ENCODE measurements around the gene KHDRBS2.

KHDRBS2 gene

DNA sequence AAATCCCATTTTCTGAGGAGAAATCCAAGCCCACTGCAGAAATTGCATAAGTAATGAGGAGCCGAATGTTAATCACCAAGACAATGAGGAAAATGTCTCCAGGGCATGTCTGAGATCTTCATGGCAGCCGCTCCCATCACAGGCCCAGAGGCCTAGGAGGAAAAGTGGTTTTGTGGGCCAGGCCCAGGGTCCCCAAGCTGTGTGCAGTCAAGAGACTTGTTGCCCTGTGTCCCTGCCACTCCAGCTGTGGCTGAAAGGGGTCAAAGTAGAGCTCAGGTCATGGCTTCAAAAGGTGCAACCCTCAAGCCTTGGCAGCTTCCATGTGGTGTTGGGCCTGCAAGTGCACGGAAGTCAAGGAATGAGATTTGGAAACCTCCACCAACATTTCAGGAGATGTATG lies 276.6 kb downstream of the KHDRBS2 start:
- DNase-seq: no peak

DNA sequence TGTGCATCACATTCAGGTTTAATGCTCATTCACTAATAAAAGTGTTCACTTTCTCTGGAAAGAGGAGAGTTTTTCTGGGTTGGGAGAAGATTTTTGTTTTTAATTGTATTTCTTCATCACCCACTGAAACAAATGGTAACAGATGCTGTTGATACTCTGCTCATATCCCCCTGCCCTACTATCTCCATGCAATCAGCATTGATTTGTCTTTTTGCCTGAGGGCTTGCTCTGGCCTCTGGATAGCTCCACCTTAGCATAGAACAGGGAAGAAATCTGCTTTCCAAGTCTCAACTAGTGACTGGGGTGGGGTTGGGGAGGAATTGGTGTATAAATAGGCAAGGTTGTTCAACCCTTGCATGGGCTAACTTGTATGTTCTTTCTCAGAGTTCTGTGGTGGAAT lies 296.4 kb downstream of the KHDRBS2 start:
- DNase-seq: no peak

DNA sequence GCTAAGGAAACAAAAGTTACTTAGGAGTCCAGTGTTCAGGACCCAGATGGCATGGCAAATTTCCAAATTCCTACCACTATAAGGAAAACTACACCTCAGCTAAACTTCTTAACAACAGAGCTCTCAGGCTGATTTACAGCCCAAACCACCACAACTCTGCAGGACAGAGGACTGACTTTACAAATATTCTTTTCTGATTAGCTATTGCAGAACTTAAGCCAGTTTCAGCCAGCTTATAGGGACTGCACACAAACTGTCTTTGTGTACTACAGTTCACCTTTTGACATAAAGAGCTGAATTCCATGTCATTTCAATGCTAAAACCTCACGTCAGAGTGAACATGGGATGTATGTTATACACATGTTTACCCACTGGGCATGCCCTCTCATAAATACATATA lies 305.4 kb downstream of the KHDRBS2 start:
- DNase-seq: no peak

DNA sequence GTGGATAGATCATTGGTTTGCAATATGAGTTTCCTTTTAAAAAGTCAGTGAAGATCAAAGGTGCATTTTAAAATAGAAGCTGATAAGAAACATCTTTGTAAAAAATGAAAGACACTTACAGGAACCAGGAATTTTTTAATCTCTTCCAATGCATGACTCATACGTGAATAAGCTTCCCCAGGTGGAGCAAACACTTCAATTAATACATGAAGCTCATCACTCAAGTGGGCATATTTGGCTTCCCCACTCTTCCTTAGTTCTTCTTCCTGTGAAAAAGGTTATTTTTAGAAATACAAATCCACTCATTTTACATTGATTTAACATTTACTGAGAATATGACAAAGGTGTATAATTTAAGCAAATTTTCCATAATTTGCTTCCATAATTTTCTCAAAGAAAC lies 308.1 kb downstream of the KHDRBS2 start:
- no peak for DNase-seq

DNA sequence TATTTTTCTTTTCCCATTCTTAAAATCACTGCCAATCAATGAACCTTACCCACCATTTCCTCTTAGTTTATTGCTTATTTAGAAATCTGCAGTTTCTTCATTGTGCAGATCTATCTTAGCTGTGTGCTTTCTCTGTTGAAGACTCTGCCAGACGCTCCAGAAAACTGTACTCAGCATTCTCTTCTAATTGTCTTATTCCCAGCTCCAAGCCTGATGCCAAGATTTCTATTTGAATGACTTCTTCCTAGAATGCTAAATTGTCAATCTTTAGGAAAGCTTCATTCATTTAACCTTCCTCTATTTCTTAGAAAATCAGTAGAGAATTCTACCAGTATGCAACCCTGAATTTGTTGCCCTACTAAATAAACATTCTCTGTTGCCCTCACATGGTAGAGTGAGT lies 308.9 kb downstream of the KHDRBS2 start:
- DNase-seq: no peak

DNA sequence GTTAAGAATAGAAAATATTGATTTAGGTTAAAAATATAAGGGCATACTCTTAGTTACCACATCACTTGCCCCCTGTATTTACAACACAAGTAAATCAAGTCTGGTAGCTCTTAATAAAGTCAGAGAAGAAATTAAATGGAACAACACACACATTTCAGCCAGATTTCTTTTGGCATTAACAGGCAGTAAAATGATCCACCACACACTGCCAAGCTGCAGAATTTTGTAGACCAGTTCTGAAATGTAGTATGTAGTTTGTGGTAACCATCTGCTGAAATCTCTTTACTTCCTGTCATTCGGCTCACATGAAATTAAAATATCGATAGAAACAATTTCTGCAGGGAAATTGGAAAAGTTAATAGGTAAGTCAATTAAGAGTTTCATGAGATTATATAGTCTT lies 326.8 kb downstream of the KHDRBS2 start:
- DNase-seq: no peak

DNA sequence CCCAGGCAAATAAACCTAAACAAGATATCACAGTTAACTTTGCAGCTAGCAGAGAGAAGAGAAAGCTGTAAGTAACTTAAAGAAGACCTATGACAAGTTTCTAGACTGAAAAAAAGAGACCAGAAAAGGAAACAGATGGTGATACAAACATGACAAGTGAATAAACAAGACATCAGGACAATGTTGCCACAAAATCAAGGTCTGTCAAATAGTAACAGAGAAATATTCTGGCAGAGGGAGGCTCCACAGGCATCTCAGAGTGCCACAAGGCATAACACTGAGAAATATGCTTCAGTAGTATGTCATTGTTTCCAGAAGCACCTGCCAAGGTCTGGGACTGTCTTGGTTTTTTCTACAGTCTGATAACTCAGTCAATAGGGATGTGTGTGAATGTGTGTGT lies 332.2 kb downstream of the KHDRBS2 start:
- DNase-seq: no peak

DNA sequence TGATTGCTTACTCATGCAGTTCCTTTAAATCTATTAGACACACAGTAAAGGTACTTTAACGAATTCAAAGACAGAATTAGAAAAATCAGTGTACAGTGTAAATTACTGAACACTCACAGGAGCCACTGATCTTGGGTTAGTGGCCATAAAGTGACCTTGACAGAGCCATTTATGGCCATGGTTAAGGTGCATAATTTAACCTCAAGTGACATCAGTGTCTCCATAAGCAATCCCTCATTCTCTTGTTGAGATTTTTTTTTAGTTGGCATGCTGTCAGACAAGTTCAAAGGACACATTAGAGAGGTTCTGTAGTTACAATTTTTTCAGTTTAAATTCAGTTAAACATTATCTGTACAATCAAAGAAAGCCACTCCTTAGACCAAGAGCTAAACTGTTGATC lies 334.4 kb downstream of the KHDRBS2 start:
- DNase-seq: no peak

DNA sequence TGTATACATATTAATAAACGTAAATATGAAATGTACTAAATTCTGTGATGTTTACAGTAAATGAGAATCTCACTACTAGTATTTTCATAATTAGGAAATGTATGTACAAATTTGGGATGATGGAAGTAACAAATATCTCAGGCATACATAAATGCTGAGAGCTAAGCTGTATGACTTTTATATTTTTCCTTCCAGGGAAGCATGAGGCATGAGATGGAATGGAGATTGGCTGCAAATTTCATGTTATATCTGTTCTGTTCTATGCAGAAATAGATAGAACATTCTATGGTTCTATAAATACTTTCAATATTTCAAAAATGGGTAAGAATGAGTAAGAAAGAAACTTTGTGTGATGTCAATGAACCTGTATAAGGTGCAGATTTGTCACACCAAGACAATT lies 335.2 kb downstream of the KHDRBS2 start:
- no peak for DNase-seq

DNA sequence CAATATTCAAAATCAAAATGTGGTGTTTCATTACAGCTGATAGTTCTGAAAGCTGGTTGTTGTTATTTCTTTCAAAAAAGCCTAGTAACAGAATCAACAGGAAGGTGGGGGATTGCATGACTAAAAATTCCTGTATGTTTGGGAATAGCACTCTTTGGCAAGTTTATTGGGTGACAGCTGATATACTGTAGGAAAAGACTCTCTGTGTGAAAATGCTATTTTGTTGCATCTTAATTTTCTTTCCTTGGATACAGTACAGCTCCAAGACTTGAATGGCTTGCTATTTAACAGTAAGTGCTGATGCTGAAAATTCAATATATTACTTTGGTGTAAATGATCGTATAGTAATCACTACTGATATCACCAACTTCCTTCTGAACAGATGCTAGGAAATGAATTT lies 336.1 kb downstream of the KHDRBS2 start:
- no peak for DNase-seq

DNA sequence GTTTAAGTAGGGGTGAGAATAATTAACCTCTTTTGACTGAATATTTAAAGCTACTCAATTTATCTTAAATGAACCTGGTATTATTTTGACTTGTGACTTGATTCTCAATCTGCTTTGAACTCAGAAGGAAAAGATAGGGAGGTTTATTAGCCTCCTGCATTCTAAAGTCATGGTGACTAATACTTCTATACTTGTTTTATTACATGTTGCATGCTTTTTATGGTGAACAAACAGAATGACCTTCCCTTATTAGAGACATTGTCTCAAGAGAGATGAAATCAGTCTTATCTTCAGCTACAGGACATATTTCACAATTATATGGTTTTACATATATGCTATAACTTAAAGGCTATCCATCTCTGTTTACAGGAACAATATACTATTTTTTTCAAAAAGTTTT lies 336.9 kb downstream of the KHDRBS2 start:
- no peak for DNase-seq

DNA sequence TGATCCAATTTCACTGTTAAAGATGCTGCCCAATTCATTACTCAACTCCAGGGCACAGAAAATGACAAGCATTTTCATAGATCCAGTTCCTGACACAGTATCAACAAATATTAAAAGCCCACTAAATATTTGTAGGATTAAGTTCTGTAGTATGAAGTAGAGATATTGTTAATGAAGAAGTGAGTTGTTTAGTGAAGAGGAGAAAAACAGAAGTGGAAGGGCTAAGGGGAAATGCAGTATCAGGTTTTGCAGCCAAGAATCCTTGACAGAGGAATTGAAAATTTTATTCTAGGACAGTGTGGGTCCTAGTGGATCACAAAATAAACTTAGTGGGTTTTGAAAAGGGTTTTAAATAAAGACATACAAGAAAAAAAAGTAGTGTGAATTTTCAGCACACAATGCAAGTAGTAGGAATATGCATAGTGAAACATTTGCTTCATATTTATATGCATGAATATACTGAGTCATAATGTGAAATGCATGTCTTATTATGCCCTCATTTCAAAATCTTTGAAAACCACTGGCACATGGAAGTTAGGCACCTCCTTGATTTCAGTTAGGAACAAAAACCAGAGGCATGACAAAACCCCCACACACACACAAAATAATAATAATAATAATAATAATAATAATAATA lies 338.6 kb downstream of the KHDRBS2 start:
- no peak for DNase-seq

DNA sequence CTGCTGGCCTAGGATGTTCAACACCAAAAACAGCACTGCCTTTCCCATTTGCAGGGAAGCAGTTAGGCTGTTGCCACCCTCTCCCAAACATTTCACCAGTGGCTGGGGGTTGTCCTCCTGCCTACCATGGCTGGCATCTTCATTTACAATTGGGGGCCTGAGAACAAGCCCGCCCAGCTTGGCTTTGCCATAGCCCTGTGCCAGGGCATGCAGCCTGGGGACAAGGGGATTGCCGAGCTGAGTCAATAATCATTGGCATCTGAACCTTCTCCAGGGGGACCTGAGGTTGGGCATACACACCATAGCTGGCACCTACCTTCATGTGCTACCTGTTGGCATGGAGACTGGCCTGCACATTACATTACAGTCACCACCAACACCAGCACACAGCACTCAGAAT lies 345.1 kb downstream of the KHDRBS2 start:
- DNase-seq: no peak

DNA sequence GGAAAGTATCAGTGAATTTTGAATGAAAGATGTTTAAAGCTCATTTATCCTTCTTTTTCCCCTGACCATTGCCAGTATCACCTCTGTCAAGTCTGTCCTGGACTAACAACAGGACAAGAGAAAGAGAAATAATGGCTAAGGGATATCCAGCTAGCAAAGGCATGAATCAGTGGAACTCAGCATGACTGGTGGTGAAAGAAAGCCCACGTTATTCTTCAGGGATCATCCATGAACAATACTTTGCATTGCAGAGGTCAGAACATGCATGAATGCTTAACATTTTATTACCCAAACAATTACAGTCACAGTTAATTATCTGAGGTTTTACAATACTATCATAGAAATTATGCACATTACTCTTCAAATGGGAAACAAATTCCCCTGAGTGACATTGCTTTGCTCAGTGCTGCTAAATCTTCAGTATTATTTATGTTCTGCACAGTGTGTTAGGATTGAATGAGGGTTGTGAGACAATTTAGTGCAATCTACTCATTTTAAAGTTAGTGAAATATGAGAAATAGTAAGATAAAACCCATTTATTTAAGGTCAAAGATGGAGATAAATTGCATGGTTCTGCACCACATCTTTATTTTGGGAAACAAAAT lies 350.7 kb downstream of the KHDRBS2 start:
- DNase-seq: no peak

DNA sequence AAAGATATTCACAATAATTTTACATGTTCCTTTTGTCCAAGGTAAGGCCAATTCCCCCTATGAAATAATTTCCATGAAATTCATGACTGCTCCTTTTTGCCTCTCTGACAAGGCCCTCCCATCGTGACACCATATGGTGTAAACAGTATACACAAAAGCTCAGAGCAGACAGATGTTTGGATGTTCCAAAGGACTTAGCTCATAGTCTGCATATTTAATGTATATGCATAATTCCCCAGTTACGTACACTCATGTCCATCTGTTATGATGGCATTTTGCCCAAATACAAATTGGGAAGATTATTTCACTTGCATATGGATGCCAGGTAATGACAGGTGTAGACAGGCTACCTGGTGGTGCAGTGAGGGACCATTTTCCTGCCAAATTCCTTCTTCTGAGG lies 376.5 kb downstream of the KHDRBS2 start:
- no peak for DNase-seq

DNA sequence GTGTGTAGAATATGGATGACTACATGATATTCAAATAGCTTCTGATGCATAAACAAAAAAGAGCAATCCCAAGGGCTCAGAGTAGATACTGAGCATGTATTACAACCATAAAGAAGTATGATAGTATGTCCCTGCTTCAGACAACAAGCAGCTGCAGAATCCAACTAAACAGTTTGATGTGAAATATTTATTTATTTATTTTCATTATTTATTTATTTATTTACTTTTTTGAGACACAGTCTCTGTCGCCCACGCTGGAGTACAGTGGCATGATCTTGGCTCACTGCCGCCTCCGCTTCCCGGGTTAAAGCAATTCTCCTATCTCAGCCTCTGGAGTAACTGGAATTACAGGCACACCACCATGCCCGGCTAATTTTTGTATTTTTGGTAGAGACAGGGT lies 384.3 kb downstream of the KHDRBS2 start:
- no peak for DNase-seq

DNA sequence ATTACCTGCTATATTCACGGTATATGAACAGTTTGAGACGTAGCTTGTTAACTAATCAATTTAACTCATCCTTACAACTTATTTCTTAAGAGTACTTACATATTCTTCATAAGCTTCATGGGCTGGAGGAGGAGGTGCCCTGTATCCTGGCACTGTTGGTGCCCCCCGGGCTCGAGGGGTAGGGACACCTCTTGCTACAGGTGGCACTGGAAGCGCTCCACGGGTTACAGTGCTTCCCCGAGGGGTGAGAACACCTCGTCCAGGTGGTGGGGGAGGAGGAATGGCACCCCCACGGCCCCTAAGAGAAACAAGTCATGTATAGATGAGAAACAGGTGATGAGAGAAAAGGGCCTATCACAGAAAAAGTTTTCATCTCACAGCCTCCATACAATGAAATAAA lies 391.5 kb downstream of the KHDRBS2 start:
- no peak for DNase-seq

DNA sequence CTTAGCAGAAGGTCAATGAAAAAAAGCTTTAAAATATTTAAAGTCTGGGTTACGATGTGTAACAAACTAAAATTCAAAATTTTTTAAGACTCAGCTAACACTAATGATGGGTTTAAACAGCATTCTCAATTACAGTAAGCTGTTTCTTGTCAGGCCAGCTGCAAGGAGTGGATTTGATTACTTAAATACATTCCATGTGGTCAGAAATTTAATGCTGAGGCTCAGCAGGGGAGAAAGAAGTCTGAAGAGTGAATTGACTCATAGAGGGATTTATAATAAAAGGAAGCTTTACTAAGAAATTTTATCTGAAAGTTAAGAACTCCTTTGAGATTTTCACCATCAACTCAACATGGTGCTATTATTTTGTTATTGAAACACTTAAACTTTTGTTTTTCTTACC lies 398.6 kb downstream of the KHDRBS2 start:
- no peak for DNase-seq

DNA sequence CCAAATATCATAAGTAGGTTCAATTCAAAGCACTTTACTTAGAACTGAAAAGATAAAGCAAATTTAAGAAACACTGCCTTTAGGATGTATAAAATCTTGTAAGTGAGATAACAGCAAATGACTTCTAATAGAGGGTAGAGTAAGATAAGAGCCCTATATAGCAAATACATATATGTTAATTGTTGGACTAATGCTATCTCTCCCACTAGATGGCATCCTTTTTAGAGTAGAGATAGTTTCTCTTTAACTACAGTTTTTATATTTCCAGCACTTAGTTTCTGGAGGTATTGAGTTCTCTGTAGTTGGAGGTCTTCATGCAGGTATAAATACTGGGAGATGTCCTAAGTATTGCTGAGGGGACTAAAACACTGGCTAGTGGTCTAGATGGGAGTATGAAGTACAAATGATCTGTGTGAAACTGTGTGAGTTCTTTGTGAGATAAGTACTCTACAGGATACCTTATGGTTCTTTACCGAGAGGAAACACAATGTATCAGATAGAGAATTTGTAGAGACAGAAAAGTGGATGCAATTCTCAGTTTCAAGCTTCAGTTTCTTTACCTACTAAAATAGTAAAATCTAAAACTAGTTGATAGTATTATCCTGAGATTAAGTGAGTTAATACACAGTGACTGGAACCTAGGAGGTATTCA lies 399.3 kb downstream of the KHDRBS2 start:
- DNase-seq: no peak

DNA sequence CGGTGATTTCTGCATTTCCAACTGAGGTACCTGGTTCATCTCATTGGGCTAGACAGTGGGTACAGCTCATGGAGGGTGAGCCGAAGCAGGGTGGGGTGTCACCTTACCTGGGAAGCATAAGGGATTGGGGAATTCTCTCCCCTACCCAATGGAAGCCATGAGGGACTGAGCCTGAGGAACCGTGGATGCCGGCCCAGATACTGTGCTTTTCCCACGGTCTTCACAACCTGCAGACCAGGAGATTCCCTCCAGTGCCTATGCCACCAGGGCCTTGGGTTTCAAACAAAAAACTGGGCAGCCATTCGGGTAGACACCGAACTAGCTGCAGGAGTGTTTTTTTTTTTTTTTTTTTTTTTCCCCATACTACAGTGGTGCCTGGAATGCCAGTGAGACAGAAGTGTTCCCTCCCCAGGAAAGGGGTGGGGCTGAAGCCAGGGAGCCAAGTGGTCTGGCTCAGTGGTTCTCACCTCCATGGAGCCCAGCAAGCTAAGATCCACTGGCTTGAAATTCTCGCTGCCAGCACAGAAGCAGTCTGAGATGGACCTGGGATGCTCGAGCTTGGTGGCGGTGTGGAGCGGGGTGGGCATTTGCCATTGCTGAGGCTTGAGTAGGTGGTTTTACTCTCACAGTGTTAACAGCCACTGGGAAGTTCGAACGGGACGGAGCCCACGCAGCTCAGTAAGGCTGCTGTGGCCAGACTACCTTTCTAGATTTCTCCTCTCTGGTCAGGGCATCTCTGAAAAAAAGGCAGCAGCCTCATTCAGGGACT lies 416.2 kb downstream of the KHDRBS2 start:
- DNase-seq: no peak

DNA sequence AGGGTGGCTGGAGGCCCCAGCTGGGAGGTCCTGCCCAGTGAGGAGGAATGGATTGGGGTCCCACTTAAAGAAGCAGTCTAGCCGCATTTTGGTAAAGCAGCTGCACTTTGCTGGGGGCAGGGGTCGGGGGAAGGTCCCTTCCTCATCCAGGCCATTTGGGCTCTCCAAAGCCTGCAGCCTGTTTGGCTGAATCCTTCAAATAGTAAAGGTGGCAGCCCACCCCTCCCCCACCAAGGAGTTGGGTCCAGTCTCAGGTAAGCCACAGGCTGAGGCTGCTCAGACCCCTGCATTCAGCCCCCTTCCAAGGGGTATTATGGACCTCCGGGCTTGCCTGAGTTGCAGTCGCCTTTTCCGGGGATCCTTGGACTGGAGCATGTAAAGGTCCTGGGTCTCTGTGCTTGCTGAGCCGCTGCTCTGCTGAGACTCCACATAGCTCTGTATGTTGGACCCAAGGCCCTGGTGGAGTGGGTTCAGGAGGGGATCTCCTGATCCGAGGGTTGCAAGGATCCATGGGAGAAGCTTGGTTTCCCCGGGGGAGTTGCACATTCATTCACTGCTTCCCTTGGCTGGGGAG lies 417.4 kb downstream of the KHDRBS2 start:
- no peak for DNase-seq

DNA sequence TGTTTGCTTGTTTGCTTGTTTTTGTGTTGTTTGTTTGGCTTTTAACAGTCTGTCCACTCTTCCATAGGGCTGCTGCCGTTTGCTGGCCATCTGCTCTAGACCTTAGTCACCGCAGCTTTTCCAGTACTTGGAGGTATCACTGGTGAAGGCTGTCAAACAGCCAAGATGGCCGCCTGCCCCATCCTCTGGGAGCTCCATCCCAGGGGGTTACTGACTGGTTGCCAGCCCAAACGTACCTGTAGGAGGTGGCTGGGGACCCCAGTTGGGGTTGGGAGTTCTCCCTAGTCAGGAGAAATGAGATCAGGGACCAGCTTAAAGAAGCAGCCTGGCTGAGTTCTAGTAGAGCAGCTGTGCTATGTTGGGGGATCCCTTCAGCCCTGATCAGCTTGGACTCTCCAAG lies 418.4 kb downstream of the KHDRBS2 start:
- DNase-seq: no peak

DNA sequence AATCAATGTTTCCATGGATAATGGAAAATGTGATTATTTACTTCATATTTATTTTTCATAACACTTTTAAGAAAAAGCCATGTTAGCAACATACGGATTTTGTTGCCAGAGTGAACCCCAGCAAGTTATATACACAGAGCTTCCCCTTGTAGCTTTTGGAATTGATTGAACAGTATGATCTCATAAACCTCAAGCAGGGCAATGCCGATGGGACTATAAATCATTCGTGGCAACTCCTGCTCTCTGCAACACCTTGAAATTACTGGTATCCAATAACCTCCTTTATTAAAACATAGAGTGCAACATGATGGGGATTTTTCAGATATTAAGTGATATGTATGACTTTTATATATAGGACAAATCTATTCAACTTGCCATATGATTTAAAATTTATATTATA lies 428.5 kb downstream of the KHDRBS2 start:
- no peak for DNase-seq

DNA sequence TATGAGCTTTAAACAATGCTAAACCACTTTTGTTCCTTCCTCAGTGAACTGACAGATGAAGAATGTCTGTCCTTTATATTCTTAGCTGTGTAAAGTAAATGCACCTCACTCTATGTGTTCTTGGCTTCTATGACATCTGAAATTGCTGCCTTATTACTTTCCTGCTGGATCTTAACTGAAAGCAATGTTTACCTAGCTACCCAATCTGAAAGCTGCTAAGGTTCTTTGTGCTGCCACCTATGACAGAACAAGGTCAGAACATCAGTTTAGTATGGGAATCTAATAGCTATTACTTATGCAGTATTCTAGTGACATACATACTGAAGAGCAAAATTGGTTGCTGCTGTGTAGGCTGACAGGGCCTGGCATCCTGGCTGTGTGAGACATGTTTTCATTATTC lies 444.1 kb downstream of the KHDRBS2 start:
- no peak for DNase-seq
